K562 (cell line): Measurements from ENCODE around the gene ZFAND3. TPM values are rescaled to one million over a fixed set of nuclear protein-coding genes. Genes with fewer than 3 reads are reported as not detected.

Experiments used
- ATAC-seq: fragments of 200-7000 bp; cut with Tn5 transposase; 3 replicates; pipeline ENCODE4 v1.9.1; 2020; ENCODE audit warnings: moderate library complexity
- BruUV-seq: library from RNA; stranded (reverse); fragments of 400-500 nt; replicated peaks from 2 replicates; lab custom pipeline; 2021; lab: Mats Ljungman, UMichigan
- CTCF ChIA-PET: fragments of 300-600 bp; formaldehyde crosslinking; extraction: SDS; loops from one replicate; lab custom pipeline; 2021; ENCODE audit warnings: low intra/inter-chr PET ratio; lab: Yijun Ruan, JAX
- POLR2A ChIA-PET: fragments of 300-600, 350-650 bp; sonication (Branson Sonifier 250); formaldehyde crosslinking; extraction: SDS; loops from one replicate; lab custom pipeline; 2021; ENCODE audit warnings: antibody characterized with exemption, inconsistent platforms; lab: Yijun Ruan, JAX
- DNase-seq, 4 experiments: peaks; one replicate each; pipeline versions ENCODE4 v3.0.0 to v3.0.0-alpha.2; 2011 to 2018; ENCODE audit warnings: low spot score in 3 of 4, mixed read lengths in 3 of 4; ENCODE audit errors: extremely low read depth in 1 of 4
- FAIRE-seq: peaks from 2 replicates; lab custom pipeline; 2011; peaks lifted over from hg19 to GRCh38; lab: Jason Lieb, UNC
- H2AFZ ChIP-seq: 2 replicates; pipeline ENCODE4 v1.6.0; 2011; ENCODE audit warnings: low read depth, low read length, control low read depth, inconsistent platforms
- H3K27ac ChIP-seq: fragments of 200-600 bp; 3 replicates; pipeline ENCODE4 v1.8.0; 2011; ENCODE audit warnings: low read depth, mild to moderate bottlenecking, control low read depth, inconsistent platforms, low read length, moderate library complexity, mixed read lengths; ENCODE audit errors: extremely low read depth
- H3K27me3 ChIP-seq, 2 experiments: fragments of 300-600 bp in 1 of 2; 2 replicates in 1 of 2; 3 replicates in 1 of 2; pipeline versions ENCODE4 v1.6.0 to v1.8.0; 2011; ENCODE audit warnings: inconsistent platforms in 2 of 2, low read length in 2 of 2, mild to moderate bottlenecking in 1 of 2, mixed read lengths in 1 of 2, moderate library complexity in 1 of 2; ENCODE audit not compliant: control insufficient read depth in 2 of 2, insufficient read depth in 2 of 2
- H3K36me3 ChIP-seq: fragments of 300-600 bp; 3 replicates; pipeline ENCODE4 v1.8.0; 2011; ENCODE audit warnings: mild to moderate bottlenecking, low read length, inconsistent platforms; ENCODE audit not compliant: control insufficient read depth, insufficient read depth
- H3K4me1 ChIP-seq, 2 experiments: fragments of 200-600 bp in 1 of 2; replicated peaks in 1 of 2; 2 replicates in 1 of 2; 3 replicates in 1 of 2; pipeline versions ENCODE4 v1.5.1 to v1.8.0; 2011; ENCODE audit warnings: inconsistent platforms in 2 of 2, low read length in 2 of 2, mild to moderate bottlenecking in 1 of 2, mixed read lengths in 1 of 2, moderate library complexity in 1 of 2; ENCODE audit not compliant: control insufficient read depth in 2 of 2, insufficient read depth in 2 of 2
- H3K4me2 ChIP-seq: 2 replicates; pipeline ENCODE4 v1.6.1; 2011; ENCODE audit warnings: low read length, control low read depth, inconsistent platforms, mixed read lengths; ENCODE audit not compliant: insufficient read depth
- H3K4me3 ChIP-seq: fragments of 200-600 bp; sonication (generic), shearing (Covaris generic); 2 replicates; pipeline ENCODE4 v1.5.1; 2016; ENCODE audit warnings: control low read depth, inconsistent platforms
- H3K79me2 ChIP-seq: fragments of 200-600 bp; 3 replicates; pipeline ENCODE4 v1.8.0; 2011; ENCODE audit warnings: low read length, inconsistent platforms; ENCODE audit not compliant: control insufficient read depth, insufficient read depth
- H3K9ac ChIP-seq, 2 experiments: 2 replicates each; pipeline versions ENCODE4 v1.6.0 to v1.6.1; 2011; ENCODE audit warnings: low read depth in 2 of 2, low read length in 2 of 2, control low read depth in 1 of 2, inconsistent platforms in 1 of 2, mild to moderate bottlenecking in 1 of 2, mixed read lengths in 1 of 2; ENCODE audit not compliant: insufficient read depth in 1 of 2
- H3K9me1 ChIP-seq: one replicate; pipeline ENCODE4 v1.6.0; 2011; ENCODE audit warnings: inconsistent platforms, mild to moderate bottlenecking, low read length, moderate library complexity; ENCODE audit not compliant: control insufficient read depth, insufficient read depth
- H3K9me3 ChIP-seq: replicated peaks from 2 replicates; pipeline ENCODE4 v1.5.1; 2011; ENCODE audit warnings: low read depth, low read length, inconsistent platforms; ENCODE audit not compliant: control insufficient read depth, insufficient read depth
- H4K20me1 ChIP-seq: replicated peaks from 2 replicates; pipeline ENCODE4 v1.6.1; 2011; ENCODE audit warnings: low read length, inconsistent platforms, mixed read lengths; ENCODE audit not compliant: control insufficient read depth, insufficient read depth
- MBD1 ChIP-seq: fragments of 250-450 bp; sonication (Bioruptor Pico); IDR thresholded peaks from 2 replicates; pipeline ENCODE4 v1.8.0; 2022; ENCODE audit warnings: inconsistent platforms
- POLR2G ChIP-seq: fragments of 200-400 bp; formaldehyde crosslinking; IDR thresholded peaks from 2 replicates; pipeline ENCODE4 v1.6.1; 2017; ENCODE audit warnings: low read depth, mild to moderate bottlenecking, antibody characterized with exemption, low read length, moderate library complexity
- WGBS: fragments of 100-300 bp; shearing (Covaris generic); methylation state at CpG from one replicate; pipeline ENCODE4 v1.1.6; 2016; ENCODE audit warnings: low coverage, mixed read lengths; ENCODE audit not compliant: insufficient coverage; ENCODE audit errors: missing lambda C conversion rate; 5-methylcytosine and 5-hydroxymethylcytosine counted together
- in situ Hi-C: fragments of 300-500 bp; cut with MboI; formaldehyde crosslinking; loops from 4 replicates; pipeline ENCODE4 v1.15.0; 2018; ENCODE audit warnings: inconsistent platforms, mixed read lengths
- intact Hi-C: fragments of 100-400 bp; cut with micrococcal nuclease; formaldehyde crosslinking; loops from 2 replicates; pipeline ENCODE4 v1.14.2; 2022
- polyA plus RNA-seq, 8 experiments: library from polyadenylated mRNA; depleted of rRNA in 4 of 8; stranded (reverse) in 5 of 8; unstranded in 3 of 8; fragments of >200 nt; fragmentation: Nextera tagmentation in 2 of 8; fragmentation: Illumina TruSeq in 1 of 8; extraction: Ambion mirVana in 2 of 8; extraction: Trizol in 1 of 8; gene quantifications; 2 replicates each; pipeline versions ENCODE4 v1.2.1 to v1.2.3, GENCODE V29; 2011 to 2014; ENCODE audit warnings: inconsistent platforms in 1 of 8, missing spikeins in 1 of 8
- total RNA-seq, 7 experiments: library from RNA; depleted of rRNA in 6 of 7; stranded (reverse); fragments of >200 nt in 6 of 7; fragmentation: Illumina TruSeq in 2 of 7; extraction: Trizol in 2 of 7; gene quantifications; 2 replicates each; pipeline versions ENCODE4 v1.2.1 to v1.2.3, GENCODE V29; 2011 to 2021; ENCODE audit warnings: low replicate concordance in 1 of 7

The ZFAND3 gene
- total and polyA plus RNA-seq, 9 of the 15 experiments (the other 6 are each of a cell fraction or from before 2014, with no cell fraction given): 0.81 to 26.6 (median 11.8) TPM

- no peaks in the 10 kb centered on the region for H3K9me1 ChIP-seq
- H3K4me2 ChIP-seq: no peak overlapping the region
- no peak overlapping the region for H3K4me3 ChIP-seq
- FAIRE-seq (no peak), DNase-seq (no peak), ATAC-seq (no peak)
- no peaks in the 10 kb centered on the region; a peak in 2 of 5 replicates for H3K4me1 ChIP-seq
- ChIA-PET CTCF (no interaction called here), POLR2A (interaction anchor here (2.0 kb wide), 1 partner anchor 10 kb away, joined by 7 read pairs; no protein-coding TSS in a partner anchor)
- no peaks in the 10 kb centered on the region for H3K9me3 ChIP-seq
- H3K36me3 ChIP-seq: no peaks in the 10 kb centered on the region
- WGBS: 20% methylated on average over 21 of the region's 22 CpGs
- no peak overlapping the region; a peak in 1 of 4 replicates for H3K9ac ChIP-seq
- H3K79me2 ChIP-seq: no peaks in the 10 kb centered on the region
- H4K20me1 ChIP-seq: peaks cover 23% of the 10 kb centered on the region
- no peak overlapping the region for H3K27ac ChIP-seq
- intact Hi-C loops (no loop called here), in situ Hi-C loops (no loop called here)
- peaks cover 46 to 74% of the 10 kb centered on the region in 2 experiments for H3K27me3 ChIP-seq
- no peak overlapping the region for H2AFZ ChIP-seq
- BruUV-seq: no TSS peak
- TF ChIP-seq POLR2G: peak; percentile 34; the same call in 1 of the 2 replicates
- TF ChIP-seq MBD1 (CRISPR knock-in tag): no peak
Observed at GRCh38 chr6:38174806-38175495, 355.4 kb downstream of the ZFAND3 start.
